DMS79 treated with DMSO at 0.1 percent for 48 hours (cell line): Measurements from ENCODE around the gene NT5C2.
"Not testable (repeated sequence)": the region's sequence is repeated elsewhere in the genome, so short reads cannot be mapped to it uniquely, and the experiment has no call there.

Source experiments
- DNase-seq: peaks from one replicate; lab custom pipeline; 2025; lab: John Stamatoyannopoulos, UW

Gene NT5C2

GRCh38 chr10:103163766-103164403 lies 29.2 kb downstream of the NT5C2 start:
- DNase-seq: not testable (repeated sequence)

GRCh38 chr10:103157246-103157645 lies 35.8 kb downstream of the NT5C2 start:
- no peak for DNase-seq

- no peak for DNase-seq
Measured at GRCh38 chr10:103155471-103156085, 37.5 kb downstream of the NT5C2 start.

GRCh38 chr10:103154521-103155299 lies 38.4 kb downstream of the NT5C2 start:
- no peak for DNase-seq

GRCh38 chr10:103153302-103154197 lies 39.5 kb downstream of the NT5C2 start:
- DNase-seq: no peak

GRCh38 chr10:103149991-103150622 lies 43.0 kb downstream of the NT5C2 start:
- DNase-seq: no peak

- no peak for DNase-seq
Measured at GRCh38 chr10:103147645-103148044, 45.4 kb downstream of the NT5C2 start.

- DNase-seq: no peak
Measured at GRCh38 chr10:103145860-103146466, 47.1 kb downstream of the NT5C2 start.

GRCh38 chr10:103145046-103145445 lies 48.0 kb downstream of the NT5C2 start:
- DNase-seq: no peak

- no peak for DNase-seq
Measured at GRCh38 chr10:103144041-103144440, 49.0 kb downstream of the NT5C2 start.

GRCh38 chr10:103143641-103144040 lies 49.4 kb downstream of the NT5C2 start:
- not testable (repeated sequence) for DNase-seq

GRCh38 chr10:103141950-103142349 lies 51.1 kb downstream of the NT5C2 start:
- DNase-seq: no peak

- DNase-seq: peak; percentile 3
Measured at GRCh38 chr10:103140469-103140868, 52.6 kb downstream of the NT5C2 start.

- no peak for DNase-seq
Measured at GRCh38 chr10:103139803-103140202, 53.3 kb downstream of the NT5C2 start.

- DNase-seq: not testable (repeated sequence)
Measured at GRCh38 chr10:103135168-103135567, 57.9 kb downstream of the NT5C2 start.

GRCh38 chr10:103130910-103131309 lies 62.2 kb downstream of the NT5C2 start:
- no peak for DNase-seq

- DNase-seq: not testable (repeated sequence)
Measured at GRCh38 chr10:103130180-103130579, 62.9 kb downstream of the NT5C2 start.

GRCh38 chr10:103127241-103127640 lies 65.8 kb downstream of the NT5C2 start:
- no peak for DNase-seq

GRCh38 chr10:103125323-103126267 lies 67.5 kb downstream of the NT5C2 start:
- DNase-seq: no peak
